OCI-LY7 (cell line): ENCODE measurements around the gene CRTC1. TPM values are rescaled to one million over a fixed set of nuclear protein-coding genes. Genes with fewer than 3 reads are reported as not detected.

Experiments used
- BruUV-seq: library from RNA; stranded (reverse); fragments of 400-500 nt; replicated peaks from 2 replicates; lab custom pipeline; 2021; lab: Mats Ljungman, UMichigan
- CTCF ChIA-PET: fragments of 300-600 bp; sonication (Branson Sonifier 250); formaldehyde crosslinking; loops from one replicate; lab custom pipeline; 2022; ENCODE audit warnings: antibody characterized with exemption; ENCODE audit not compliant: unreplicated experiment; lab: Charles Lee
- POLR2A ChIA-PET: fragments of 300-600 bp; sonication (Branson Sonifier 250); formaldehyde crosslinking; loops from one replicate; lab custom pipeline; 2022; ENCODE audit warnings: antibody characterized with exemption; lab: Charles Lee
- DNase-seq: peaks from one replicate; pipeline ENCODE4 v3.0.0-alpha.2; 2015; ENCODE audit warnings: low spot score
- H2AFZ ChIP-seq: fragments of 200-600 bp; sonication (generic), shearing (Covaris generic); 2 replicates; pipeline ENCODE4 v1.6.1; 2014; ENCODE audit warnings: mild to moderate bottlenecking, antibody characterized with exemption, low read length, moderate library complexity
- H3K27ac ChIP-seq: fragments of 200-600 bp; sonication (generic); 2 replicates; pipeline ENCODE4 v1.5.1; 2014; ENCODE audit warnings: mixed run types, low read depth, mild to moderate bottlenecking, moderate library complexity, low read length, inconsistent platforms; ENCODE audit not compliant: poor library complexity, severe bottlenecking
- H3K36me3 ChIP-seq: fragments of 200-600 bp; sonication (generic); 2 replicates; pipeline ENCODE4 v1.6.1; 2014; ENCODE audit warnings: mild to moderate bottlenecking, antibody characterized with exemption, low read length, moderate library complexity, mixed read lengths; ENCODE audit not compliant: insufficient read depth
- H3K4me1 ChIP-seq: fragments of 200-600 bp; sonication (generic); 2 replicates; pipeline ENCODE4 v1.5.1; 2014; ENCODE audit warnings: mild to moderate bottlenecking, low read length; ENCODE audit not compliant: insufficient read depth, poor library complexity, severe bottlenecking
- H3K4me2 ChIP-seq: fragments of 200-600 bp; sonication (generic); 2 replicates; pipeline ENCODE4 v1.6.1; 2014; ENCODE audit warnings: mild to moderate bottlenecking, low read length
- H3K4me3 ChIP-seq: fragments of 200-600 bp; sonication (generic); 2 replicates; pipeline ENCODE4 v1.5.1; 2014; ENCODE audit warnings: mild to moderate bottlenecking, low read depth, low read length; ENCODE audit not compliant: poor library complexity, severe bottlenecking
- H3K79me2 ChIP-seq: fragments of 200-600 bp; sonication (generic); 2 replicates; pipeline ENCODE4 v1.6.1; 2016; ENCODE audit warnings: low read depth, mild to moderate bottlenecking, low read length, moderate library complexity, mixed read lengths; ENCODE audit not compliant: insufficient read depth
- H3K9me2 ChIP-seq: fragments of 200-600 bp; sonication (generic); 2 replicates; pipeline ENCODE4 v1.6.1; 2016; ENCODE audit warnings: mild to moderate bottlenecking, low read length, mixed read lengths; ENCODE audit not compliant: insufficient read depth
- H3K9me3 ChIP-seq: fragments of 200-600 bp; sonication (generic); 2 replicates; pipeline ENCODE4 v1.6.1; 2014; ENCODE audit warnings: mild to moderate bottlenecking, mixed run types, low read length, mixed read lengths
- H4K20me1 ChIP-seq: fragments of 200-600 bp; sonication (generic); 2 replicates; pipeline ENCODE4 v1.6.1; 2014; ENCODE audit warnings: mild to moderate bottlenecking, antibody characterized with exemption, low read length, moderate library complexity, mixed read lengths; ENCODE audit not compliant: insufficient read depth
- CTCF ChIP-seq: fragments of 200-600 bp; sonication (generic); conservative IDR thresholded peaks from 2 replicates; pipeline ENCODE4 v1.5.1; 2014; ENCODE audit warnings: mild to moderate bottlenecking, antibody characterized with exemption, low read length, moderate library complexity, mixed read lengths
- EZH2phosphoT487 ChIP-seq: fragments of 200-600 bp; sonication (generic); IDR thresholded peaks from 2 replicates; pipeline ENCODE4 v1.6.1; 2018; ENCODE audit warnings: low read depth, borderline replicate concordance, mild to moderate bottlenecking, mixed run types, antibody characterized with exemption, low read length, moderate library complexity, mixed read lengths
- intact Hi-C: fragments of 100-400 bp; cut with micrococcal nuclease; formaldehyde crosslinking; loops from one replicate; pipeline ENCODE4 v1.10.0; 2022; ENCODE audit not compliant: unreplicated experiment
- total RNA-seq, 2 experiments: library from RNA; depleted of rRNA in 1 of 2; stranded (reverse); fragments of >200 nt in 1 of 2; shearing (Covaris generic) in 1 of 2; gene quantifications; 2 replicates each; pipeline ENCODE4 v1.2.3, GENCODE V29; 2014 to 2022

Gene CRTC1
- total RNA-seq, 2 experiments from 2014 or later: 4.1 to 10.3 TPM

GRCh38 chr19:18774782-18775444 lies 91.4 kb downstream of the CRTC1 start:
- CTCF ChIA-PET: no interaction called here
- intact Hi-C loops: loop anchor here (5.0 kb wide), 1 partner anchor 72 kb away; no protein-coding TSS in a partner anchor
- POLR2A ChIA-PET: no interaction called here
- Histone ChIP-seq H4K20me1 (no peaks in the 10 kb centered on the region), H3K4me1 (no peaks in the 10 kb centered on the region), H3K4me2 (no peak overlapping the region), H3K36me3 (no peaks in the 10 kb centered on the region), H3K27ac (no peak overlapping the region), H3K4me3 (no peak overlapping the region), H3K9me2 (no peaks in the 10 kb centered on the region), H2AFZ (no peak overlapping the region), H3K9me3 (no peaks in the 10 kb centered on the region), H3K79me2 (no peaks in the 10 kb centered on the region)
- DNase-seq: no peak
- no peak for TF ChIP-seq EZH2phosphoT487
- BruUV-seq: no TSS peak

DNA sequence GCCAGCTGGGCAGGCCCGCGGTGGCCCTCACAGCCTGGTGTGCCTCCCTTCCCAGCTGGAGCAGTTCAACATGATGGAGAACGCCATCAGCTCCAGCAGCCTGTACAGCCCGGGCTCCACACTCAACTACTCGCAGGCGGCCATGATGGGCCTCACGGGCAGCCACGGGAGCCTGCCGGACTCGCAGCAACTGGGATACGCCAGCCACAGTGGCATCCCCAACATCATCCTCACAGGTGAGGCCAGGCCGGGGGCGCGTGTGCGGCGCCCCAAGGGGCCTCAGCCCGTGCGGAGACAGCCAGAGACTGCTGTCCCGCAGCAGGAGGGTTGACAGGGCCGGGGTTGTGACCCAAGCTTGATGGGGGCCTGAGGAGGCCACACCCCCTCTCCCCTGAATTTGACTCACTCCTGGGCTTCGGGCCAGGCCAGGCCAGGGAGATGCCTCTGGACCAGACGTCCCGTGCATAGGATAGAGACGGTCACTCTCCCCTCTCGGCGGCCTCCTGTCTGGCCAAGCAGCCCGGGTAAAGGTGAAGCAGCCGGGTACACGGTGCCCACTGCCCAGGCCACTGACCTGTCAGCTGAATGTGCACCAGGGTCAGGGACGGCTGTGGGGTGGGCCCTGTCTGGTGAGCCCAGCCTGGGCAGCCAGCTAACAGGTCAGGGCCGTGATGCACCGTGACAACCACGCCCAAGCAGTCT lies 92.3 kb downstream of the CRTC1 start:
- no peaks in the 10 kb centered on the region for H3K4me1 ChIP-seq
- no peak overlapping the region for H2AFZ ChIP-seq
- no peak for DNase-seq
- no TSS peak for BruUV-seq
- H3K27ac ChIP-seq: no peak overlapping the region
- no peaks in the 10 kb centered on the region for H4K20me1 ChIP-seq
- no peak overlapping the region for H3K4me2 ChIP-seq
- H3K4me3 ChIP-seq: no peak overlapping the region
- CTCF ChIA-PET: no interaction called here
- H3K9me2 ChIP-seq: no peaks in the 10 kb centered on the region
- H3K36me3 ChIP-seq: no peaks in the 10 kb centered on the region
- TF ChIP-seq CTCF: no peak
- TF ChIP-seq EZH2phosphoT487: no peak
- intact Hi-C loops: no loop called here
- POLR2A ChIA-PET: no interaction called here
- H3K79me2 ChIP-seq: no peaks in the 10 kb centered on the region
- H3K9me3 ChIP-seq: no peaks in the 10 kb centered on the region

DNA sequence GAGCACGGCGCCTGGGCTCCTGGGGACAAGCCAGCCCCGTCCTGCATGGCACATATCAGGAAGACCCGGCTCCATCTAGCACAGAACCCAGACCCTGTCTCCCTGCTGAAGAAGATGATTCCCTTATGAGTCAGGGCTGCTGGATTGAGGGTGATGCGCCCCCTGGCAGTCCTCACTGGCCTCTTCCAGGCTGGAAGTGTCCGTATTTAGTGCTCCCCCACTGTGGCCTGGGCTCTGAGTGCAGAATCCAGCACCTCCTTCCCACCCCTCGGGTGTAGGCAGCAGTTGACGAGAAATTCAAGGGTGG lies 92.8 kb downstream of the CRTC1 start:
- TF ChIP-seq EZH2phosphoT487 (no peak), CTCF (no peak)
- CTCF ChIA-PET: no interaction called here
- POLR2A ChIA-PET: no interaction called here

More for the DNA sequence above, 92.8 kb downstream of the CRTC1 start:
- no peaks in the 10 kb centered on the region for H3K36me3 ChIP-seq
- no peak overlapping the region for H3K4me2 ChIP-seq
- H4K20me1 ChIP-seq: no peaks in the 10 kb centered on the region
- DNase-seq: no peak
- H3K9me3 ChIP-seq: no peaks in the 10 kb centered on the region
- no peak overlapping the region for H2AFZ ChIP-seq
- no peaks in the 10 kb centered on the region for H3K4me1 ChIP-seq
- H3K79me2 ChIP-seq: no peaks in the 10 kb centered on the region
- no peak overlapping the region for H3K27ac ChIP-seq
- intact Hi-C loops: no loop called here
- H3K9me2 ChIP-seq: no peaks in the 10 kb centered on the region
- H3K4me3 ChIP-seq: no peak overlapping the region
- no TSS peak for BruUV-seq
